Activated CD8-positive, alpha-beta T cell treated with anti-CD3 and anti-CD28 coated beads for 36 hours (primary cell): Measurements from ENCODE around the gene ITPR2. TPM values are rescaled to one million over a fixed set of nuclear protein-coding genes. Genes with fewer than 3 reads are reported as not detected.
"Not testable (repeated sequence)": the region's sequence is repeated elsewhere in the genome, so short reads cannot be mapped to it uniquely, and the experiment has no call there.

ENCODE experiments used
- ATAC-seq: fragments of 200-7000 bp; cut with Tn5 transposase; one replicate; pipeline ENCODE4 v1.10.0; 2021; ENCODE audit warnings: mild to moderate bottlenecking, moderate library complexity
- CTCF ChIA-PET: fragments of 350-600 bp; sonication (Branson Sonifier 250); formaldehyde crosslinking; loops from one replicate; lab custom pipeline; 2021; ENCODE audit warnings: antibody characterized with exemption; lab: Charles Lee
- POLR2A ChIA-PET: fragments of 350-600 bp; sonication (Branson Sonifier 250); formaldehyde crosslinking; loops from one replicate; lab custom pipeline; 2021; ENCODE audit warnings: antibody characterized with exemption; lab: Charles Lee
- DNase-seq: peaks from one replicate; pipeline ENCODE4 v3.0.0-alpha.2; 2020
- H3K27ac Mint-ChIP-seq: one replicate; pipeline ENCODE4 v1.8.0; 2021; ENCODE audit warnings: mild to moderate bottlenecking, mixed read lengths
- H3K27me3 Mint-ChIP-seq: one replicate; pipeline ENCODE4 v1.8.0; 2021; ENCODE audit warnings: mixed read lengths
- H3K36me3 Mint-ChIP-seq: one replicate; pipeline ENCODE4 v1.8.0; 2021; ENCODE audit warnings: low read depth, mixed read lengths
- H3K4me1 Mint-ChIP-seq: one replicate; pipeline ENCODE4 v1.8.0; 2021; ENCODE audit warnings: low read depth, mixed read lengths
- H3K4me3 Mint-ChIP-seq: one replicate; pipeline ENCODE4 v1.8.0; 2021; ENCODE audit warnings: mild to moderate bottlenecking, moderate library complexity, mixed read lengths
- H3K9me3 Mint-ChIP-seq: one replicate; pipeline ENCODE4 v1.8.0; 2021; ENCODE audit warnings: mixed read lengths
- CTCF ChIP-seq: fragments of 200-600 bp; IDR thresholded peaks from one replicate; pipeline ENCODE4 v1.8.0; 2022; ENCODE audit warnings: antibody characterized with exemption, mild to moderate bottlenecking
- intact Hi-C: fragments of 100-400 bp; cut with micrococcal nuclease; formaldehyde crosslinking; loops from one replicate; pipeline ENCODE4 v1.10.0; 2022
- total RNA-seq, 2 experiments: library from RNA; stranded (reverse); gene quantifications; one replicate each; pipeline ENCODE4 v1.2.3, GENCODE V29; 2021

ITPR2 gene
- total RNA-seq, 2 experiments from 2014 or later: 38.9 to 41.2 TPM

- Mint-ChIP-seq H3K4me1 (peaks cover 25% of the 10 kb centered on the region), H3K27me3 (peaks cover 4% of the 10 kb centered on the region), H3K27ac (no peak overlapping the region), H3K9me3 (no peaks in the 10 kb centered on the region), H3K36me3 (no peaks in the 10 kb centered on the region), H3K4me3 (no peak overlapping the region)
- intact Hi-C loops: no loop called here
- CTCF ChIA-PET: interaction anchor here (1.0 to 1.8 kb wide), 2 partner anchors 8 to 16 kb away, joined by 3 to 15 read pairs; no protein-coding TSS in a partner anchor
- no peak for ATAC-seq
- DNase-seq: no peak
- no peak for TF ChIP-seq CTCF
- POLR2A ChIA-PET: no interaction called here
These were observed 36.1 kb upstream of the ITPR2 start for GRCh38 chr12:26869104-26869494.

DNA sequence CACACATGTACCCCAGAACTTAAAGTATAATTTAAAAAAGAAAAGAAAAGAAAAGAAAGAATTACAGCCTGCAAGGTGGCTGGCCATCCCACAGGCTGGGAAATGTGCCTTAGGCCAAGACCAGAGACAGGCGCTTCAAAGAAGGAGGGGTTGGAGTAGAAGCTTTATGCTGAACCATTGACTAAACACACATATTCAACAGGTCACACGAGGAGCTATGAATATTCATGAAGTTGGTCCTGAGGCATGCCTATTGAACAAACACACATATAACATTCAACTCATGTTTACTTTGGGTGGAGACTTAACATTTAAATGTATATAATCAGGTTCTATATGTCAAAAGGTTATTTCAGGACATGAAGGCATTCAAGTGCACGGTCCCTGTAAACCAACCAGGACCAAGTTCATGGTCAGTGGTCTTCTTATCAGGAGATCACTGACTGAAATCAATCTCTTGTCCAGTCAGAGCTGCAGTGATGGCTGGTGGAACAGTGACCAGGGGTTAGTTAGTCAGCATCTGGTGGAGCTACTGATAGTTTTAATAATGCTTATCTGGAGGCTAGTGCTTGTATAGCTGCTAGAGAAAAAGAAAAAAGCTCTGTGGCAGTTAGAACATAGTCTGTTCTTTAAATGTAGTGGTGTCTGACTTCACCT lies 35.6 kb upstream of the ITPR2 start:
- Mint-ChIP-seq H3K27me3 (peaks cover 4% of the 10 kb centered on the region), H3K4me3 (no peak overlapping the region), H3K4me1 (peaks cover 25% of the 10 kb centered on the region), H3K36me3 (no peaks in the 10 kb centered on the region), H3K9me3 (no peaks in the 10 kb centered on the region), H3K27ac (no peak overlapping the region)
- no peak for ATAC-seq
- no peak for DNase-seq
- TF ChIP-seq CTCF: no peak
- intact Hi-C loops: no loop called here
- ChIA-PET CTCF (interaction anchor here (1.0 to 1.8 kb wide), 2 partner anchors 9 to 16 kb away, joined by 3 to 15 read pairs; no protein-coding TSS in a partner anchor), POLR2A (no interaction called here)

DNA sequence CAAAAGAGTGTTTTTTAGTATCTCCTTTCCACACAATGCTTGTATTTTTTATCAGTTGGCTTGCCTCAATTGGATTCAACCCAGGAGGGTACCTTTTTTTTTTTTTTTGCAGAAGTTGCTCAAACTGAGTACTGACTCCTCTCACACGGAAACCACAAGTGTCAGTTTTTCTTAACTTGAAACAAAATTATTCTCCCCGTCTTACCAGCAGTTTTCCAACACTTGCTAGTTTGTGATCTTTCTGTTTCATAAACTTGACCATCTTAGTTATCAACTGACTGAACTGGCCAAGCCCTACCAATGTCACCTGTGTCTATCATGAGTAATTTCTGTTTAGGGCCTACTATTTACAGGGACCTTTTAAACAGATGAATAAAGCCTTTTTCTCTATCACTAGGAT lies 34.1 kb upstream of the ITPR2 start:
- ATAC-seq (peak; percentile 83), DNase-seq (no peak)
- H3K9me3 Mint-ChIP-seq: no peaks in the 10 kb centered on the region
- POLR2A ChIA-PET: no interaction called here
- no peak overlapping the region for H3K4me3 Mint-ChIP-seq
- no peak overlapping the region for H3K27ac Mint-ChIP-seq
- CTCF ChIA-PET: interaction anchor here (0.7 to 6.1 kb wide), 3 partner anchors 18 to 34 kb away, joined by 3 to 39 read pairs (median 3); partner anchors contain the start of gene ITPR2
- peaks cover 25% of the 10 kb centered on the region for H3K4me1 Mint-ChIP-seq
- TF ChIP-seq CTCF: no peak
- no peaks in the 10 kb centered on the region for H3K36me3 Mint-ChIP-seq
- H3K27me3 Mint-ChIP-seq: peaks cover 4% of the 10 kb centered on the region
- intact Hi-C loops: no loop called here

- no peak for ATAC-seq
- TF ChIP-seq CTCF: peak; percentile 26
- intact Hi-C loops: no loop called here
- DNase-seq: peak; percentile 30
- no peak overlapping the region for H3K27ac Mint-ChIP-seq
- H3K9me3 Mint-ChIP-seq: no peaks in the 10 kb centered on the region
- no peak overlapping the region for H3K4me3 Mint-ChIP-seq
- no peaks in the 10 kb centered on the region for H3K36me3 Mint-ChIP-seq
- H3K4me1 Mint-ChIP-seq: peaks cover 13% of the 10 kb centered on the region
- CTCF ChIA-PET: interaction anchor here (0.6 to 6.1 kb wide), 7 partner anchors 12 to 474 kb away, joined by 3 to 39 read pairs (median 4); partner anchors contain the start of gene ITPR2
- POLR2A ChIA-PET: interaction anchor here (1.1 kb wide), 1 partner anchor 31 kb away, joined by 3 read pairs; no protein-coding TSS in a partner anchor
- no peaks in the 10 kb centered on the region for H3K27me3 Mint-ChIP-seq
These were observed 30.5 kb upstream of the ITPR2 start for GRCh38 chr12:26863515-26863914.

DNA sequence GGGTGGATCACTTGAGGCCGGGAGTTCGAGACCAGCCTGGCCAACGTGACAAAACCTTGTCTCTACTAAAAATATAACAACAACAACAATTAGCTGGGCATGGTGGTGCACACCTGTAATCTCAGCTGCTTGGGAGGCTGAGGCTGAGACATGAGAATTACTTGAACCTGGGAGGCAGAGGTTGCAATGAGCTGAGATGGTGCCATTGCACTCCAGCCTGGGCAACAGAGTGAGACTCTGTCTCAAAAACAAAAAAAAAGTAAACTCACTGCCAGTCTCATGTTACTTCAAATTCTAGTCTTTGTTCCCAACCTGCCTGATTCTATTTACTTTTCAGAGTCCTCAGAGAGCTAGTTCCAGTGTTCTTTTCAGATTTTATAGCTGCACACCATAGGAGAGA lies 29.8 kb upstream of the ITPR2 start:
- not testable (repeated sequence) for H3K27ac Mint-ChIP-seq

More for the DNA sequence above, 29.8 kb upstream of the ITPR2 start:
- H3K27me3 Mint-ChIP-seq, POLR2A ChIA-PET, ATAC-seq, H3K4me3 Mint-ChIP-seq, H3K9me3 Mint-ChIP-seq, H3K36me3 Mint-ChIP-seq, intact Hi-C loops, DNase-seq: not testable (repeated sequence)
- CTCF ChIA-PET: interaction anchor here (0.6 to 6.1 kb wide), 8 partner anchors 8 to 473 kb away, joined by 3 to 39 read pairs (median 4); partner anchors contain the start of gene ITPR2
- peaks cover 13% of the 10 kb centered on the region for H3K4me1 Mint-ChIP-seq
